Measurements from ENCODE around the gene PRKG1.

DNA sequence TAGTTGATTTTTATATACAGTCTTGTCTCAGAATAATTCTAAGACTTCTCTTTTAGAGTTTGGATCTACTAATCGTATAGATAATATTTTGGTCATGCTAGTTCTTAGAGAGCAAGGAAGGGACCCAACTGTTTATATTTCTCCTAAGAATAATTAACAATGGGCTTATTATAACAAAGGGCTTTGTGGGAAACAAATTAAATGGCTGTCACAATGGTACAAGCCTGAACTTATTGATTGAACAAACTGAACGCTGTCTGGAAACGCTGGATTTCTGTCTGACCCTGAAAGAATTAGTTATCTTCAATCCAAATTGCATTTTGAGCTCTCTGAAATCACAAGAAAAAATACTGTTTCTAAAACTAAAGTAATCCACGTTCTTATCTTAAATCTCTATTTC is 568.3 kb downstream of the PRKG1 start:
- TF ChIP-seq CTCF (IDR thresholded peaks at IDR 0.05) (no peak), POLR2A (IDR thresholded peaks at IDR 0.05; ENCODE audit: low read depth) (no peak), EP300 (IDR thresholded peaks at IDR 0.05) (no peak), POLR2AphosphoS5 (IDR thresholded peaks at IDR 0.05) (no peak)

Measured in esophagus muscularis mucosa (tissue), 4 donors.